Astrocyte (in vitro differentiated cells and primary cell): ENCODE measurements around the gene VSTM2B.

Experiments
- EZH2 ChIP-seq: IDR thresholded peaks from 2 replicates; pipeline ENCODE4 v1.6.1; 2012; ENCODE audit warnings: mild to moderate bottlenecking, low read length, inconsistent platforms; ENCODE audit not compliant: insufficient read depth
- TF ChIP-seq, protein P1 (sequence below): IDR thresholded peaks from 2 replicates; pipeline ENCODE4 v1.5.1; 2011; ENCODE audit warnings: low read depth, mild to moderate bottlenecking, inconsistent platforms, low read length, moderate library complexity; ENCODE audit not compliant: insufficient read depth

- TF ChIP-seq EZH2, result no peak
- TF ChIP-seq, protein P1, sequence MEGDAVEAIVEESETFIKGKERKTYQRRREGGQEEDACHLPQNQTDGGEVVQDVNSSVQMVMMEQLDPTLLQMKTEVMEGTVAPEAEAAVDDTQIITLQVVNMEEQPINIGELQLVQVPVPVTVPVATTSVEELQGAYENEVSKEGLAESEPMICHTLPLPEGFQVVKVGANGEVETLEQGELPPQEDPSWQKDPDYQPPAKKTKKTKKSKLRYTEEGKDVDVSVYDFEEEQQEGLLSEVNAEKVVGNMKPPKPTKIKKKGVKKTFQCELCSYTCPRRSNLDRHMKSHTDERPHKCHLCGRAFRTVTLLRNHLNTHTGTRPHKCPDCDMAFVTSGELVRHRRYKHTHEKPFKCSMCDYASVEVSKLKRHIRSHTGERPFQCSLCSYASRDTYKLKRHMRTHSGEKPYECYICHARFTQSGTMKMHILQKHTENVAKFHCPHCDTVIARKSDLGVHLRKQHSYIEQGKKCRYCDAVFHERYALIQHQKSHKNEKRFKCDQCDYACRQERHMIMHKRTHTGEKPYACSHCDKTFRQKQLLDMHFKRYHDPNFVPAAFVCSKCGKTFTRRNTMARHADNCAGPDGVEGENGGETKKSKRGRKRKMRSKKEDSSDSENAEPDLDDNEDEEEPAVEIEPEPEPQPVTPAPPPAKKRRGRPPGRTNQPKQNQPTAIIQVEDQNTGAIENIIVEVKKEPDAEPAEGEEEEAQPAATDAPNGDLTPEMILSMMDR, result no peak
Measured at GRCh38 chr19:29489172-29489951, 36.4 kb upstream of the VSTM2B start.
